AG04449 (cell line): Measurements from ENCODE around the gene NLRP10.

Experiments
- CTCF ChIA-PET: fragments of 350-600 bp; formaldehyde crosslinking; extraction: SDS; loops from one replicate; lab custom pipeline; 2021; ENCODE audit warnings: antibody characterized with exemption; lab: Yijun Ruan, JAX
- POLR2A ChIA-PET: fragments of 400-600, 350-600 bp; formaldehyde crosslinking; extraction: SDS; loops from one replicate; lab custom pipeline; 2020; ENCODE audit warnings: antibody characterized with exemption, inconsistent platforms; lab: Yijun Ruan, JAX
- DNase-seq: peaks from one replicate; pipeline ENCODE4 v3.0.0-alpha.2; 2010; ENCODE audit warnings: low read depth, low spot score
- H3K4me3 ChIP-seq: 2 replicates; pipeline ENCODE4 v1.5.1; 2011; ENCODE audit warnings: low read depth, mild to moderate bottlenecking, control low read depth, low read length
- TF ChIP-seq, protein P1 (sequence below): IDR thresholded peaks from one replicate; pipeline ENCODE4 v1.5.1; 2011; ENCODE audit warnings: mild to moderate bottlenecking, moderate library complexity, low read length, control low read depth, inconsistent platforms; ENCODE audit not compliant: insufficient read depth; ENCODE audit errors: missing control alignments

Gene NLRP10

GRCh38 chr11:7969756-7970646 is 4.8 kb upstream of the NLRP10 start:
- TF ChIP-seq, protein P1, sequence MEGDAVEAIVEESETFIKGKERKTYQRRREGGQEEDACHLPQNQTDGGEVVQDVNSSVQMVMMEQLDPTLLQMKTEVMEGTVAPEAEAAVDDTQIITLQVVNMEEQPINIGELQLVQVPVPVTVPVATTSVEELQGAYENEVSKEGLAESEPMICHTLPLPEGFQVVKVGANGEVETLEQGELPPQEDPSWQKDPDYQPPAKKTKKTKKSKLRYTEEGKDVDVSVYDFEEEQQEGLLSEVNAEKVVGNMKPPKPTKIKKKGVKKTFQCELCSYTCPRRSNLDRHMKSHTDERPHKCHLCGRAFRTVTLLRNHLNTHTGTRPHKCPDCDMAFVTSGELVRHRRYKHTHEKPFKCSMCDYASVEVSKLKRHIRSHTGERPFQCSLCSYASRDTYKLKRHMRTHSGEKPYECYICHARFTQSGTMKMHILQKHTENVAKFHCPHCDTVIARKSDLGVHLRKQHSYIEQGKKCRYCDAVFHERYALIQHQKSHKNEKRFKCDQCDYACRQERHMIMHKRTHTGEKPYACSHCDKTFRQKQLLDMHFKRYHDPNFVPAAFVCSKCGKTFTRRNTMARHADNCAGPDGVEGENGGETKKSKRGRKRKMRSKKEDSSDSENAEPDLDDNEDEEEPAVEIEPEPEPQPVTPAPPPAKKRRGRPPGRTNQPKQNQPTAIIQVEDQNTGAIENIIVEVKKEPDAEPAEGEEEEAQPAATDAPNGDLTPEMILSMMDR = no peak
- peak; percentile 42 for DNase-seq
- H3K4me3 ChIP-seq = no peak overlapping the region
- ChIA-PET CTCF (interaction anchor here (1.1 to 3.9 kb wide), 3 partner anchors 16 to 123 kb away, joined by 3 to 17 read pairs (median 13); partner anchors contain the start of gene EIF3F), POLR2A (no interaction called here)

GRCh38 chr11:7968686-7969085 is 3.4 kb upstream of the NLRP10 start:
- ChIA-PET CTCF (interaction anchor here (1.1 to 3.9 kb wide), 10 partner anchors 9 to 130 kb away, joined by 3 to 17 read pairs (median 4); partner anchors contain the start of gene EIF3F), POLR2A (interaction anchor here (1.2 kb wide), 1 partner anchor 9 kb away, joined by 8 read pairs; no protein-coding TSS in a partner anchor)
- TF ChIP-seq, protein P1 = no peak
- DNase-seq = no peak
- H3K4me3 ChIP-seq = no peak overlapping the region

DNA sequence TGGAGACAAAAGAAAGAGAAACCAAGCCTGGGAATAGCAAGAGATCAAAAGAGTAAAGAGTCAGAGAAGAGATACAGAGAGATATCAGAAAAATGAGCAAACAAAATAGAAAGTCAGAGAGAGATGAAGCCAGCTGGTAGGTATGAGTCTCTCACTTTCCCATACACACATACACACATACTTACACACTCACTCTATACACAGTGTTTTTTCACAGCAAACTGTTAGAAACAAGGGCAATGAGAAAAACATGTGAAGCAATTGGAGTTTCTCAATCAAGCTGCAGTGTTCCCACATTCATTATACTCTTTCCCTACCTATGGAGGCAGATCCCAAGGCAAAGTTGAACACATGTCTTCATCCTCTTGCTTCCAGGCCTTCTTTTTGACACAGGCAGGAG is 2.6 kb upstream of the NLRP10 start:
- ChIA-PET POLR2A (no interaction called here), CTCF (interaction anchor here (1.1 to 3.9 kb wide), 9 partner anchors 10 to 131 kb away, joined by 3 to 17 read pairs (median 5); partner anchors contain the start of gene EIF3F)
- DNase-seq = peak; percentile 46
- TF ChIP-seq, protein P1 = no peak
- H3K4me3 ChIP-seq = no peak overlapping the region

DNA sequence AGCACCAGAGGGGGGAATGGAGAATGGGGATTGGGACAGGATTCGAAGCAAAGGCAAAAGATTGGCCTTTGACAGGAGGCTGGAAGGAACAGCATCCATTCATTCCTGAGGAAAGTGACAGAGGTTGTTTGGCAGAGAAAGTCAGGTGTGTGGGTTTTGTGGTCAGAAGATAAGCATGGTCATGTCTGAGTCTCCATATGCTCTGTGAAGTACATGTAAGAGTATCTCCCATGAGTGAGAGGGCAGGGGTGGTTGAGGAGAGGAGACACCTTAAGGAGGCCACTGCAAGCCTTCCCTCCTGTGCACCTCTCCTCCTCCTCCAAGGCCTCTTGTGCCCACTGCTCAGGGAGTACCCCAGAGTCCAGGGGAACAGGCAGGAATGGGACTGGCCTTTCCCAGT is 1.9 kb upstream of the NLRP10 start:
- POLR2A ChIA-PET = no interaction called here
- H3K4me3 ChIP-seq = no peak overlapping the region
- TF ChIP-seq, protein P1 = no peak

DNA sequence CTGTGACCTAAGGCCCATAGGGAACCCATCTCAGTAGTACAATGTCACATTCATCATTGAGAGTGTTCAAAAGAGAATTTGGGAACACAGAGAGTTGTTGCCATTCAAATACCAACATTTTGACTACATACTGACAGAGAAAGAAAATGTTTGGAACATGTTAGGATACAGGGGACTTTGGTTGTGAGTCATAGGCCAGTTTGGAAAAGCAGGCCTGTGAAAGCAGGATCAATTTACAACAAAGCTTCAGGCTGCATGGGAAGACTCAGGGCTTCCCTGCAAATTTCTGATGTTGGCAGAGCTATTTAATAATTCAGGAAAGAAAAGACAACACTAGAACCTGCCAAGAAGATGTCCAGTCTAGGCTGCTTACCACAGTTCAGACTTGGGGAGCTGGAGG is 374 bp downstream of the NLRP10 start:
- H3K4me3 ChIP-seq = peak overlapping the region; percentile 25
- DNase-seq = peak; percentile 45
- TF ChIP-seq, protein P1 = no peak
- CTCF ChIA-PET = interaction anchor here (0.9 to 3.4 kb wide), 7 partner anchors 11 to 72 kb away, joined by 3 to 22 read pairs (median 8); partner anchors contain the start of gene EIF3F
- POLR2A ChIA-PET = interaction anchor here (1.1 to 2.2 kb wide), 3 partner anchors 10 to 60 kb away, joined by 3 to 17 read pairs (median 9); no protein-coding TSS in a partner anchor

More for the DNA sequence above, 1.9 kb upstream of the NLRP10 start:
- CTCF ChIA-PET = interaction anchor here (1.9 kb wide), 1 partner anchor 17 kb away, joined by 6 read pairs; no protein-coding TSS in a partner anchor
- DNase-seq = no peak

GRCh38 chr11:7964261-7964660 is 986 bp downstream of the NLRP10 start:
- TF ChIP-seq, protein P1 = no peak
- no peak for DNase-seq
- no peak overlapping the region for H3K4me3 ChIP-seq
- ChIA-PET CTCF (interaction anchor here (0.9 to 3.4 kb wide), 9 partner anchors 11 to 72 kb away, joined by 3 to 22 read pairs (median 4); partner anchors contain the start of gene EIF3F), POLR2A (no interaction called here)
